ENCODE results near the gene ZNF519.
"Not testable (repeated sequence)": the region's sequence is repeated elsewhere in the genome, so short reads cannot be mapped to it uniquely, and the experiment has no call there.

ZNF519 gene

GRCh38 chr18:14146771-14147170, 14.5 kb upstream of the ZNF519 start:
- not testable (repeated sequence) for DNase-seq

DNA sequence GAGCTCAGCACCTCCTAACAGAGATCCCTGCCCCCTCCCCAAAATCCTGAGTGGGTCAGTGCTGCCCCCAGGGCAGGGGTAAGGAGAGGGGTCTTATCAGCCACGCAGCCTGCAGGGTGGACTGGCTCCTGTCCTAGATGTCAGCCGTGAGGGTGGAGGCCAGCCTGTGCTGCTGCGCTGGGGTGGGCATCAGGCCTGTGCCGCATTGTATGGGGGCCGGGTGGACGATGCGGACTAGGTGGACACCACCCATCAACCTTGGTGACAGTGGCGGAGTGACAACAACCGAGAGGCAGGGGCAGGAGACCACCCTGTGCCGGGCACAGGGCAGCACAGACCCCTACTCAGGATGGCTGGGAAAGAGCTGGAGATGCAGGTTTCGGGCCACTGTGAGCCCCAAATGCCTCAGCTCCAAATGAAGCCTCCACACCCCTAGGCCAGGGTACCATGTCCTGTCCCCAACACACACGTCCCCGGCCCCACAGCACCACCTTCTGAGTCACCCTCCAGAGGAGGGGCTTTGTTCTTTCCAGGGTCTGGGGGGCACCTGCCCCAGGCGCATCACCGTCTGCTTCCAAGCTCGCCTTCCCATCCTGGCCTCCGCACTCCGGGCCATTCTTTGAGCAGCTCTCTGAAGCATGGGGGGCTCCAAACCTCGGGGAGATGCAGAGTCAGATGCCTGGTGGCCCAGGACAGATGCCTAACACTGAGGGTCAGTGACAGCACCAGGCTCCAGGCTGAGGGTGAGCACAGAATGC, 13.5 kb upstream of the ZNF519 start:
- DNase-seq, result not testable (repeated sequence)

GRCh38 chr18:14145021-14145420, 12.8 kb upstream of the ZNF519 start:
- not testable (repeated sequence) for DNase-seq

- no peak for DNase-seq
Measured at GRCh38 chr18:14144628-14144895, 12.3 kb upstream of the ZNF519 start.

- not testable (repeated sequence) for DNase-seq
Measured at GRCh38 chr18:14143871-14144627, 11.8 kb upstream of the ZNF519 start.

GRCh38 chr18:14143396-14143795, 11.2 kb upstream of the ZNF519 start:
- not testable (repeated sequence) for DNase-seq

DNA sequence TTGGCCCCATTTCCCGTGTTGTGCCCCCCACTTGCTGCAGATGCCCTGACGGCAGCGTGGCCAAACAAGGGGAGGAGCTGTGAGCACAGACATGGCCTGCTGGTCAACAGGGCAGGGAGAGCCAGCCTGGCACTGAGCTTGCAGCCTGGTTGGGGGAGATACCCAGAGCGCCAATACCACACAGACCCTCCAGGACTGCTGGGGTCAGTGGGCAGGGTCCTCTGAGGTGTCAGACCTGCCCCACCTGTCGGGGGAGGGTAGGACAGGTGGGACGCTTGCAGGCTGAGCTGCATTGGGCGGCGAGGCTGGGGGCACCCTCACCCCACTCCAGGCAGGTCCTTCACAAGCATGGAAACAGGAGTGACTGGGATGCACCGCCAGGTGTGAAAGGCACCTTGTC, 9.9 kb upstream of the ZNF519 start:
- DNase-seq, result not testable (repeated sequence)

- not testable (repeated sequence) for DNase-seq
Measured at GRCh38 chr18:14139583-14139982, 7.3 kb upstream of the ZNF519 start.

GRCh38 chr18:14137971-14138370, 5.7 kb upstream of the ZNF519 start:
- not testable (repeated sequence) for DNase-seq

DNA sequence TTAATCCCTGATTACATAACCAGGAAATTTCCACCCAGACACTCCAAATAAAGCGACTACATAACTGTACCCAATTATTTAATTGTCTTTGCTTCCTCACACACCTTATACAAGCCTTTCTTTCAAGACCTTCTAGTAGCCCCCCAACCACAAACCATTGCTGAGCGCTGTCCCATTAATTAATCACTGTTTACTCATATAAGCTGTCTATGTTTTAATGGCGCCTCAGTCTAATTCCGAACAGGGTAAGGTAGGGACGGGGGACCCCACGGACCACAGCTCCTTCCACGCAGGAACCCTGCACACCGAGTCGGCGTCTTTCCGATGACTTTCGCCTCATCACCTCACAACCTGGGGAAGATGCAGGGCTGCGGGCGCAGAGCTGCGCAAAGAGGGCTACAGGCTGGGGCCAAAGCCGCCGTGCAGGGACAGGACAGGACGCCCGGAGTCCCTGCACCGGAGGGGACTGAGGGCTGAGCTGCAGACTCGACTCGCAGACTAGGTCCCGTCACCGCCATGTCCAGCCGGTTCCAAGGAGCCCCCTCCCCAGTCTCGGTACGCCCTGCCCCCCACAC, 452 bp downstream of the ZNF519 start:
- DNase-seq, result not testable (repeated sequence)

DNA sequence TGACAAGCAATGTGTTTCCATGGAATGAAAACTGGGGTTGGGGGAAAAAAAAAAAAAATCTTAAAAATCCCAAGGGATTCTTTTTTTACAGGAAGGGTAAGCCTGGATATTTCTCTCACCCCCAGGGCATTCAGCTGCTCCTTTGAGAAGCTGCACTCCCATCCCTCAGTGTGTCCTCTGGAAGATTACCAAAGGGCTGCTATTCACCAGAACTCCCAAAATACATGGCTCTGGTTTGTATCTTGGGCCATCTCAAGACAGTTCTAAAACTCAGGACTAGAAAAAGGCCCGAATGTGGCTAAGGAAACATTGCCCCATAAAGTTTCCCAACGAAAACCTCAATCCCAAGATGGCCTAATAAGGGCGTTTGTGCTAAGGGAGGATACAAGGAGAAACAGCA, 1.4 kb downstream of the ZNF519 start:
- not testable (repeated sequence) for DNase-seq

DNA sequence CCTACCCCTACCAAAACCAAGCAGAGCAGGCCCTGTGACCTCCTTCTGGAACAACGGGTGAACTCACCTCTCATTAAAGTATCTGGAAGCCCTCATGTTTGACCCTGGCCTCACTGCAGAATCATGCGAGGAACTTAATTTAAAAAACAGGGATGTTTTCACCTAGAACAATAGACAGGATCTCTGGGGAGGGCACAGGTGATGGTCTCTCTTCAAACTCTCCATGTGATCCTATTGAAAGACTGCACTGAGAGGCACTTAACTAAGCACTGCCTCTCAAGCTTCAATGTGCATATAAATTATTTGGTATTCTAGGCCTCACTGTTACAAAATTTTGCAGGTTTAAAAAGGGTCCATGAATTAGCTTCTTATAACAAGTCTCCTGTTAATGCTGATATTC, 7.5 kb downstream of the ZNF519 start:
- no peak for DNase-seq

GRCh38 chr18:14122097-14122496, 10.1 kb downstream of the ZNF519 start:
- DNase-seq, result no peak

DNA sequence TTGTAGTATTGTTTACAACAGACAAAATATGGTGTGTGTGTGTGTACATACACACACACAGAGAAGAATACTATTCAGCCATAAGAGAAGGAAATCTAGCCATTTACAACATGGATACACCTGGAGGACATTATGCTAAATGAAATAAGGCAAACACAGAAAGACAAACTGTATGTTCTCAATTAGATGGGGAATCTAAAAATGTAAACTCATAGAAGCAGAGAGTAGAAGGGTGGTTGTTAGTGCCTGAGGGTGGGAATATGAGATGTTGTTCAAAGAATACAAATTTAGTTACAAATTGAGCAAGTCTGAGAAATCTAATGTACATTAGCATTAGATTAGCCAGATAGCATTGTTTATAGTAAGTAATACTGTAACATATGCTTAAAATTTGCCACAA, 11.3 kb downstream of the ZNF519 start:
- DNase-seq, result no peak

DNA sequence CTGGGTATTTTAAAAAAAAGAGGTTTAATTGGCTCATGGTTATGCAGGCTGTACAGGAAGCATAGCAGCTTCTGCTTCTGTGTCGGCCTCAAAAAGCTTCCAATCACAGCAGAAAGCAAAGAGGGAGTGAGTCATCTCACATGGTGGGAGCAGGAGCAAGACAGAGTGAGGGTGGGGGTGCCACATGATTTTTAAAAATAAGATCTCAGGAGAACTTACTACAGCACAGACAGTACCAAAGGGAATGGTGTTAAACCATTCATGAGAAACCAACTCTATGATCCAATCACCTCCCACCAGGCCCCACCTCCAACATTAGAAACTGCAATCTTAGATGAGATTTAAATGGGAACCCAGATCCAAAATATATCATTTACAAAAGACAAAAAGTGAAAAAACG, 14.6 kb downstream of the ZNF519 start:
- DNase-seq, result no peak

DNA sequence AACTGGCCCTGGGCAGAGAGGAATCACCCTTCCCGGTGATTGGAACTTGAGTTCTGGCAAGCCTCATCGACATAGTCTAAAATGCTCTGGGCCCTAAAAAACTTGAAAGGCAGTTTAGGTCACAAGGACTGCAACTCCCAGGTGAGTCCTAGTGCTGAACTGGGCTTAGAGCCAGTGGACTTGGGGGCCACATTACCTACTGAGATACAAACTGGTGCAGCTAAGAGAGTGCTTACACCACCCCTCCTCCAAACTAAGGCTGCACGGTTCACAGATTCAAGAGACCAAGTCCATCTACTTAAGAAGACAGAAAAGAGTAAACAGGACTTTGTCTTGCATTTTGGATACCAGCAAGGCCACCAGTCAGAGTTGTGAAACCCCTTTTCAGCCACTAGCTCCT, 25.3 kb downstream of the ZNF519 start:
- DNase-seq, result no peak

DNA sequence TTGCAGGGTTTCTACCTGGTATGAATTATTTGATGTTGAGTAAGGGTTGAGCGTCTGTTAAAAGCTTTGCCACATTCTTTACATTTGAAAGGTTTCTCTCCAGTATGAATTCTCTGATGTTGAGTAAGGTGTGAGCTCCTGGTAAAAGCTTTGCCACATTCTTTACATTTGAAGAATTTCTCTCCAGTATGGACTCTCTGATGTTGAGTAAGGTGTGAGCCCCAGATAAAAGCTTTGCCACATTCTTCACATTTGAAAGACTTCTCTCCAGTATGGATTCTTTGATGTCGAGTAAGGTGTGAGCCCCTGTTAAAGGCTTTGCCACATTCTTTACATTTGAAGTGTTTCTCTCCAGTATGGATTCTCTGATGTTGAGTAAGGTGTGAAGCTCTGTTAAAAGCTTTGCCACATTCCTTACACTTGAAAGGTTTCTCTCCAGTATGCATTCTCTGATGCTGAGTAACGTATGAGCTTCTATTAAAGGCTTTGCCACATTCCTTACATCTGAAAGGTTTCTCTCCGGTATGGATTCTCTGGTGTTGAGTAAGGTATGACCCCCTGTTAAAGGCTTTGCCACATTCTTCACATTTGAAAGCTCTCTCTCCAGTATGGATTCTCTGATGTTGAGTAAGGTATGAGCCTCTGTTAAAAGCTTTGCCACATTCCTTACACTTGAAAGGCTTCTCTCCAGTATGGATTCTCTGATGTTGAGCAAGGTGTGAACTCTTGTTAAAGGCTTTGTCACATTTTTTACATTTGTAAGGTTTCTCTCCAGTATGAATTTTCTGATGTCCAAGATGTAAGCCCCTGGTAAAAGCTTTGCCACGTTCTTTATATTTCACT, 27.1 kb downstream of the ZNF519 start:
- DNase-seq, result no peak

DNA sequence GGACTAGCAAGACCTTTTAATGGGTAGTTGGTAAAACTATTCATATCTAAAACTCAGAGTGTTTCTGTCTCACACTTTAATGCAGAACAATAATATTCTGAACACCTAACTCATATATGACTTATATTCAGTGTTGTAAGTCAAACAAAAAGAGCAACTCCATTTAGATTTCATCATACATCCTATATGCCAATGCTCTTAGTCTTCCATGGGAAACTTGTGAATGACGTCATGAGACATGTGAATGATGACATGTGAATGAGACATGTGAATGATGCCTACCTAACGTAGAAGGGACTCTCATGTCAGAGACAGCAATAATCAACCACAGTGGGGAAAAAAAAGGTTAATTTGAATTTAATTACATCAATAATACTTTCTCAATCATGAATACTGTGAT, 28.0 kb downstream of the ZNF519 start:
- no peak for DNase-seq

DNA sequence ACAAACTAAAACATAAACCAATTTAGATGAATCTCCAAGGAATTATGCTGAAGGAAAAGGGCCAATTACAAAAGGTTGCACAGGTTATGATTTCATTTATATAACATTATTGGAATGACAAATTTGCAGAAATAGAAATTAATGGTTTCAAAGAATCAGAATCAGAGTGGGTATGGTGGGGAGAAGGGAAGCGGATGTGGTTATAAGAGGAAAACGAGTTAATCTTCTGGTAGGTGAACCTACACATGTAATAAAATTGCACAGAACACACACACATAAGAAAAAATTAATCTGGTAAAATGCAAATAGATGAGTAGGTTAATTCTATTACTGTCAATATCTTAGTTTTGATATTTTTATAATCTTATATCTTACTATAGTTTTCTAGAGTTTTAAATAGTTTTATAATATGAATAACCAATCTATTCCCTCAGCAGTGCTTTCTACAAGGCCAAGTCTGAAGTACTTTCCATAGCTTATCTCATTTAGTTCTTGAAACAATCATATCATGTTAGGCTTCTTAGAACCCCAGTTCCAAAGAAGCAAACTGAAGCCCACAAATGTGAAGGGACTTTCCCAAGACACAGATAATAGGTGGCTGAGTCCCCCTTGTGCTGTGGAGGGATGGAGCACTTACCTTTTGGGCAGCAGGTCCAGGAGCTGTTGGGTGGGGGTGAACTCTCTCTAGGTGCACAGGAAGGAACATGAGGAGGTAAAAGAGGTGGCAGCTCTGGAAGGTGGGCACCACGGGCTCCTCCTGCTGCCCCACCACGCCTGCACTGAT, 31.5 kb downstream of the ZNF519 start:
- no peak for DNase-seq

DNA sequence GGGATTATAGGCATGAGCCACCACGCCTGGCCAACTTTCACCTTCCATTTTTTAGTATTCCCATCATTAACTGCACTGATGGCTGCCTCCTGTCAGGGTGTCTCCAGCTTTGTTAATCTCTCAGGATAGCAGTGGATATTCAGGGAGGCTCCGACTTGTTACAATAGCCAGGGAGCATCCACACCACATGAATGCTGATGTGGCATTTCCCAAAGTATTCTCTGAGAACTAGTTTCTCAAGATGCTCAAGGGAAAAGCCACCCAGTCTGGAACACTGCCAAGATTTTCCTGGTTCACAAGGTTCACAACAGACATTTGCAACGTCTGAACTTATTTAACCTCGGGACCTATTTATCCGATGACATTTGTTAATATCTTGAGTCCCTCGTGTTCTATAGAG, 33.8 kb downstream of the ZNF519 start:
- DNase-seq, result no peak

DNA sequence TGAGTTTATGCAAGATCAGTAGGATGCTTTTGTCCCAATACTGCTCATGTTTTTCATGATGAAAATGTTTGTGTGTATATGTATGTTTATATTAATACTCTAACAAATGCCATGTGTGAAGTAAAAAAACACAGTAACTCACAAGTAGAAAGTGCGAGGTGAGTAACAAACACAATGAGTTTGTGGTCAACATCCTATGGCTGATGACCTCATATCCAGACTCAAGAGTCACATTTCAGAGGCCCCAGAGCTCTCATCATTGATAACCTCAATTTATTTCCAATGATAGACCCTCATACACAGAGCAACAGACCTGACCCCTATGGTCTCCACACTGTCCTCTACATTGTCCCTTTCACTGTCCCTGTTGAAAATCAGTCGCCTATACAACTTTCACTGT, 34.5 kb downstream of the ZNF519 start:
- no peak for DNase-seq

DNA sequence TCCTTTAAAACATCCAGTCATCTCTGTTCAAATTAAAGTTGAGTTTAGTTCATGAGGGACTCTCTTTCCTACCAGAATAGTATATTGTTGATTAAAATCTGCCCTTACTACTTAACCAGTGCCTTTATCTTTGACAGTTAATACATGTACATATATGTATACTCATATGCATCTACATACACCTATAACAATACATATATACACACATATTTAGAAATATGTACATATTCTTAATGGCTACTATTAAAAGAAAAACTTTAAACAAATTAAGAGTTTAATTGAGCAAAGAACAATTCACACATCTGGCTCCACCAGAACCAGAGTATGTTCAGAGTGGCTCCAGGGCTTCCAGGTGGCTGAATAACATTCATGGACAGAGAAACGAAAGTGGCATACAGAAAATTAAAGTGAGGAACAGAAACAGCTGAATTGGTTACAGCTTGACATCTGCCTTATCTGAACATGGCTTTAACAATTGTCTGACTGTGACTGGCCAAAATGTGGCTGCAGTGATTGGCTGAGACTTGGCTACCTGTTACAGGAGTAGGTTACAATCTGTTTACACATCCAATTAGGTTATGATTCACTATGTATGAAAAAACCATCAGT, 38.8 kb downstream of the ZNF519 start:
- DNase-seq, result no peak

All from NCI-H146 (cell line).